Effector memory CD4-positive, alpha-beta T cell (primary cell): Measurements from ENCODE around the gene PTPRM.

Experiments
- DNase-seq, 3 donors: peaks; one replicate each; pipeline ENCODE4 v3.0.0-alpha.2; 2020
- H3K27ac ChIP-seq: 2 replicates; pipeline ENCODE4 v1.7.0; 2013; ENCODE audit warnings: mild to moderate bottlenecking, low read length, moderate library complexity; ENCODE audit not compliant: insufficient read depth, poor library complexity, severe bottlenecking
- H3K27me3 ChIP-seq: replicated peaks from 2 replicates; pipeline ENCODE4 v1.7.0; 2013; ENCODE audit warnings: mild to moderate bottlenecking, low read length; ENCODE audit not compliant: insufficient read depth, control insufficient read depth, poor library complexity, severe bottlenecking
- H3K36me3 ChIP-seq: 2 replicates; pipeline ENCODE4 v1.7.0; 2013; ENCODE audit warnings: mild to moderate bottlenecking, low read length, moderate library complexity; ENCODE audit not compliant: control insufficient read depth, insufficient read depth
- H3K4me1 ChIP-seq: 2 replicates; pipeline ENCODE4 v1.7.0; 2013; ENCODE audit warnings: low read length, mild to moderate bottlenecking; ENCODE audit not compliant: control insufficient read depth, insufficient read depth, poor library complexity, severe bottlenecking
- H3K4me3 ChIP-seq: 2 replicates; pipeline ENCODE4 v1.7.0; 2013; ENCODE audit warnings: low read length, low read depth, mild to moderate bottlenecking; ENCODE audit not compliant: insufficient read depth, poor library complexity, severe bottlenecking
- H3K9me3 ChIP-seq: 2 replicates; pipeline ENCODE4 v1.7.0; 2013; ENCODE audit warnings: mild to moderate bottlenecking, low read length, moderate library complexity; ENCODE audit not compliant: control insufficient read depth

PTPRM gene

GRCh38 chr18:7741640-7742039 is 174.5 kb downstream of the PTPRM start:
- Histone ChIP-seq H3K27ac (no peak overlapping the region), H3K4me3 (no peak overlapping the region)

GRCh38 chr18:7742224-7742623 is 175.1 kb downstream of the PTPRM start:
- Histone ChIP-seq H3K36me3 (no peaks in the 10 kb centered on the region), H3K27me3 (no peaks in the 10 kb centered on the region), H3K9me3 (no peaks in the 10 kb centered on the region), H3K4me1 (no peaks in the 10 kb centered on the region), H3K4me3 (no peak overlapping the region), H3K27ac (no peak overlapping the region)
- DNase-seq: no peak

More at GRCh38 chr18:7741640-7742039, 174.5 kb downstream of the PTPRM start:
- DNase-seq: no peak
- no peaks in the 10 kb centered on the region for H3K4me1 ChIP-seq
- H3K27me3 ChIP-seq: no peaks in the 10 kb centered on the region
- no peaks in the 10 kb centered on the region for H3K9me3 ChIP-seq
- no peaks in the 10 kb centered on the region for H3K36me3 ChIP-seq

- H3K36me3 ChIP-seq: no peaks in the 10 kb centered on the region
- H3K9me3 ChIP-seq: no peaks in the 10 kb centered on the region
- DNase-seq: no peak
- H3K4me1 ChIP-seq: no peaks in the 10 kb centered on the region
- H3K27ac ChIP-seq: no peak overlapping the region
- no peaks in the 10 kb centered on the region for H3K27me3 ChIP-seq
- H3K4me3 ChIP-seq: no peak overlapping the region
These were observed 176.1 kb downstream of the PTPRM start for GRCh38 chr18:7743256-7743655.

GRCh38 chr18:7746106-7746505 is 179.0 kb downstream of the PTPRM start:
- Histone ChIP-seq H3K9me3 (no peaks in the 10 kb centered on the region), H3K27ac (no peak overlapping the region), H3K36me3 (no peaks in the 10 kb centered on the region), H3K27me3 (no peaks in the 10 kb centered on the region), H3K4me1 (no peaks in the 10 kb centered on the region), H3K4me3 (no peak overlapping the region)
- no peak for DNase-seq

- no peak for DNase-seq
- Histone ChIP-seq H3K4me1 (no peaks in the 10 kb centered on the region), H3K27me3 (no peaks in the 10 kb centered on the region), H3K4me3 (no peak overlapping the region), H3K27ac (no peak overlapping the region), H3K36me3 (no peaks in the 10 kb centered on the region), H3K9me3 (no peaks in the 10 kb centered on the region)
These were observed 181.3 kb downstream of the PTPRM start for GRCh38 chr18:7748251-7749007.

GRCh38 chr18:7749008-7749405 is 181.9 kb downstream of the PTPRM start:
- no peaks in the 10 kb centered on the region for H3K36me3 ChIP-seq
- H3K4me1 ChIP-seq: no peaks in the 10 kb centered on the region
- H3K4me3 ChIP-seq: no peak overlapping the region
- no peak for DNase-seq
- H3K27me3 ChIP-seq: no peaks in the 10 kb centered on the region
- H3K9me3 ChIP-seq: no peaks in the 10 kb centered on the region
- H3K27ac ChIP-seq: no peak overlapping the region

- Histone ChIP-seq H3K27me3 (no peaks in the 10 kb centered on the region), H3K4me3 (no peak overlapping the region), H3K9me3 (no peaks in the 10 kb centered on the region), H3K36me3 (no peaks in the 10 kb centered on the region), H3K4me1 (no peaks in the 10 kb centered on the region), H3K27ac (no peak overlapping the region)
- no peak for DNase-seq
These were observed 182.4 kb downstream of the PTPRM start for GRCh38 chr18:7749510-7749981.

GRCh38 chr18:7750095-7750663 is 183.1 kb downstream of the PTPRM start:
- Histone ChIP-seq H3K4me1 (no peaks in the 10 kb centered on the region), H3K4me3 (no peak overlapping the region), H3K27me3 (no peaks in the 10 kb centered on the region)

GRCh38 chr18:7750966-7751365 is 183.8 kb downstream of the PTPRM start:
- no peak for DNase-seq
- Histone ChIP-seq H3K27me3 (no peaks in the 10 kb centered on the region), H3K4me1 (no peaks in the 10 kb centered on the region), H3K4me3 (no peak overlapping the region), H3K27ac (no peak overlapping the region), H3K9me3 (no peaks in the 10 kb centered on the region), H3K36me3 (no peaks in the 10 kb centered on the region)

More at GRCh38 chr18:7750095-7750663, 183.1 kb downstream of the PTPRM start:
- no peak for DNase-seq
- H3K27ac ChIP-seq: no peak overlapping the region
- no peaks in the 10 kb centered on the region for H3K36me3 ChIP-seq
- H3K9me3 ChIP-seq: no peaks in the 10 kb centered on the region

GRCh38 chr18:7754258-7754657 is 187.1 kb downstream of the PTPRM start:
- no peaks in the 10 kb centered on the region for H3K36me3 ChIP-seq
- H3K9me3 ChIP-seq: no peaks in the 10 kb centered on the region
- H3K4me3 ChIP-seq: no peak overlapping the region
- no peak for DNase-seq
- H3K4me1 ChIP-seq: no peaks in the 10 kb centered on the region
- H3K27me3 ChIP-seq: no peaks in the 10 kb centered on the region
- no peak overlapping the region for H3K27ac ChIP-seq
